Left forelimb (tissue), 1 donor: ENCODE results near the gene FCRL1.

Experiments used
- DNase-seq: peaks from one replicate; pipeline ENCODE4 v3.0.0-alpha.2; 2018; ENCODE audit warnings: low spot score

The FCRL1 gene

DNA sequence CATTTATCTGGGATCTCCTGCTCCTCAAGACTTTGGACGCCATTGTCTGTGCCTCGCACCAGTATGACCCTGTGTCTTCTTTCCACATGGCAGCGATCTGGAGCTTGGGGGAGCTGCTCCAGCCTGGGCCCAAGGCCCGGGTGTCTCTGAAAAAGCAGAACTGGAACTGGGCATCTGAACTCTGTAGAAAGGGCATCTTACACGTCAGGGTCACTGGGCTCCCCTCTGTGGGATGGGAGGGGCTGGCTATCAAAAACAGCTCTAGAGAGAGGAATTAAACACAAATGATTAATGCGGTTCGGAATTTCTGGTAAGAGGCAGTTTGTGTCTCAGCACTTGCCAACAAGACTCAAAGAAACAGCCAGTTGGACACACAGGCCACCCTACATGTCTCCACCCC is 16.1 kb downstream of the FCRL1 start:
- no peak for DNase-seq

DNA sequence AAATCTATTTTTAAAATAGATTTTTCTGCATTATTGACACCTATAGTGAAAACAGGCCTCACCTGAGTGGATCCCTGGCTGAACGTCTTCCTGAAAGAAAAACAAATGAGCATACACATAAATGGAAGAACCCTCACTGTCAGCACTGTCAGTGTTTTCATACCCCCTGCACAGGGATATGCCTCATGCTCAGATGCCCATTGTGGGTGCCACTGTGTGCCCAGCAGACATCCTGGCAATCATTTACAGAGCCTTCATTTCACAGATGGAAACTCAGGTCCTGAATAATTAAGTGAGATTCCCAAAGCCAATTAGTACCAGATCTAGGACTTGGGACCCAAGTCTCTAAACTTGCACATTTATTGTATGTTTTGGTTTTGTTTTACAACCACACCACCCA is 19.9 kb downstream of the FCRL1 start:
- DNase-seq, result no peak

DNA sequence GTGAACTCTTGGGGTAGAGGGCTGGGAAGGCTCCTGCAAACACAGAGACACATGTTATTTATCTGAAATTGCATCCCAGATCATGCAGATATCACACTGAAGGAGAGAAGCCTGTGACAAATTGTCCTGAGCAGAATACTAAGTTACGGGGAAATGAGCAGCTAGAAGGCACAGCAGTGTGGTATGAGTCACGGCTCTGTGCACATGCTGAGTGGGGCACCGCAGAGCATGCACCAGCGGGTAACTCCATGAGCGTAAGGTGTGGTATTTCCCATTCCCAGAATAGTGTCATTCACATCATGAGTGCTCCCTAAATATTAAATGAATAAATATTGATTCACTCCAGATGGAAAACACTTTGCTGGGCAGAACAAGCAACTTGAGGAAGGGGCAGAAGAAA is 21.7 kb downstream of the FCRL1 start:
- DNase-seq, result no peak

DNA sequence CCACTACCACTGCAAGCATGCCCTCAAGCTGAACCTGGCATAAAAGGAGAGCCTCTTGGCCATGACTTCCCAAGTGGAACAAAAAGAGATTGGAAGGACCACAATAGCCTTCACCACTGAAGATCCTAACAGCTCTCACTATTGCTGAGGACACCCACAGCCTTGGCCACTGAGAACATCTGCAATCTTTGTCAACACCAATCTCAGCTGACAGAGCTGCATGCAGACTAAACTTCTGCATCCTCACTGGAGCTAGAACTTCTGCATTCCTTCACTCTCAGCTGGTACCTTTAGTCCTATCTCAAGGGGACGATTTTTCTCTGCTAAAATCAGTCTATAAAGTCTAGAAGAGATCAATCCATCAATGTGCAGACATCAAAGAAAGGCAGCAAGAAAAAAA is 34.7 kb downstream of the FCRL1 start:
- DNase-seq, result no peak

DNA sequence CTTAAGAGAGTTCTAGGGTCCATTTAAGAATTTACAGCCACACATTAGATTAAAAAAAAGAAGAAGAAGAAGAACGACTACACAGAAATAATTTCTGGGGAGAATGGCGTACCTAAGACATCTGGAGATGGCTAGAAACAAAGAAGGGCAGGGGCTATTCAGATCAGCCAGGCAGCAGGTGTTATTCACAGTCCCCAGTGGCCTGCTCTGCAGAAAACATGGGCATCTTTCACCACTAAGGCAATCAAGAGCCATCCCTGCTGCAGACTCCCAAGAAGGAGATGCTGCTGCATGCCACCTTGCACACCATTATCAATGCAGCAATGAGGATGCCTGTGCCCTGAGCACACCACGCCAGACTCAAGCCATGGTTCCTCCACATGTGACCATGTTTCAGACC is 35.1 kb downstream of the FCRL1 start:
- no peak for DNase-seq

DNA sequence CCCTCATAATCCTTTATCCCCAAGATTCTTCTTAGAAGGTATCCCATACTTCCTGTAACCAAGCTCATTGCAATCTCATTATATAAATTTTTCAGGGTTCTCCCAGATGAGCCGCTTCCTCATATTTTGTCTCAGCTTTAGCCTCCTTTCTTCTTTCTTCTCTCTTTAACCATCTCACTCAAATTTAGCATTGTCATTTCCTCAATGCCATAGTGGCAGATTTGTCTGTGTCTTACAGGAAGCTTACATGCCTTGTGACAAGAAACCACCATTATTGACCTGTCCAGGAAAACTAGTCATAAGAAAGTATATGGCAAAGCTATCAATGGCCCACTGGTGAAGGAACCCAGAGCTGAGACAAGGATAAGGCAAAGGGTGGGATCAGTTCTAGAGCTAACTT is 37.0 kb downstream of the FCRL1 start:
- DNase-seq, result no peak

DNA sequence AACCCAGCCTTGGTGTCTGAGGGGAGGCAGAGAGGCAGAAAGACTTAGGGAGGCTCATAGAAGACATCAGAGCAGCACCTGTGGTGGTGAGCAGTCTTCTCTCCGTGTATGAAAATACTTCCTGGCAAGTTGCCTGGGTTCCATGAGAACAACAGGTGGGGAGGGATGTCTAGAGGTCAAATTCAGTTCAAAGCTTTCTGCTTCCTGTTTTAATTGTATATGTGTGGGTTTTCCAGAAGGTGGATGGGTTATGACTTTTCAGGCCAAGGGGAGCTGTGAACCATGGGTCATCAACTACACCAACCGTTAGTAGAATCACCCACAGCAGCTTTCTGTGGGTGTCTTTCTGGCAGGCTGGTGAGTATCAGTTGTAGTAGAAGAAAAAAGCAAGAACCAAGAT is 38.9 kb downstream of the FCRL1 start:
- no peak for DNase-seq

DNA sequence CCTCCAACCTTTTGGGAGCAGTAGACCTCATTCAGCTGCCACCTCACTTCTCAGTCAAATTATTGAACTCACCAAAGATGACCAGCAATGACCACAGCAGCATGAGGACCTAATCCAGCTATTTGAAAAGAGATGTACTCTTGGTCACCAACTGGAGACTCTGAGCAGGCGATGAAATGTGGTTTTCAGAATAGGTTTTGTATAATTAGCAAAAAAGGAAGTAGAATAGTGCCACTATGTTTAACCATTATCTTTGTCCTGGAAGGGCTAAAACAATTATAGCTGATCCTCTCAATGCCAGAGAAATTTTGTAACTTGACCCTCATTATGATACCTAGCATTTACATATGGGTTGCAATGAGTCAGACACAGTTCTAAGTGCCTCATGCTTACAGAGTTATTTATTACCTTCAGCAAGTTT is 42.9 kb downstream of the FCRL1 start, which contains the start of gene FCRL2:
TSS of gene FCRL2 (minus strand) at position 162 of the 421 bp plus-strand sequence. CDS start at position 103, 59 bp downstream.
- DNase-seq, result no peak

DNA sequence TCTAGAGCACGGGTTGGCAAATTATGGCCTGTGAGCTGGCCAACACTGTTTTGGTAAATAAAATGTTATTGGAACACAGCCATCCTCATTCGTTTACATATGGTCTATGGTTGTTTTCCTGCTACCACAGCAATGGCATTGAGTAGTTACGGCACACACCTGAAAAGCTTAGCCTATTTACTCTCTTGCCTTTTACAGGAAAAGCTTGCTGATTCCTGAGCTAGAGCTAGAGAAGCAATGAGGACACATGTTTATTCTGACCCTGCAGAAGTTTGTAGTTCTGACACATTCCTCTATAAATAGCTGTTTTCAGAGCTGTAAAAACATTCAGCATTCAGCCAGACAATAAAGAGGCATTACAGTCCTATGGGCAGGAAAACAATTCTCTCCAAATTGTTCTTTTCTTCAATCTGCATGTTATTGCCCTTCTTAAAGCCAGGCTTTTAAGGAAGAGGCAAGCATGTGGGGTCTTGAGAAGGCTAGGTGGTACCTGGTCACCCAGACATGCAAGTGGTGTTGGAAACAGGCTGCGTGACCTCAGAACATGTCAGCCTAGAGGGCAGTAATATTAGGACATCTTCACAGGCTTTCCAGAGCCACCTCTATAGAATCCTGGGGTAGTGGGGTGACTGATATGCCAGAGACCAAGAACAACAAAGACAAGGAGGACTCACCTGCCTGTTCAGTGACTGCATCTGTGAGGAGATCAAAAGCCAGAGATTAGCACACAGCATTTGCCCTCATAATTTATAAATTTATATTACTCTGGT is 44.6 kb downstream of the FCRL1 start:
- no peak for DNase-seq

DNA sequence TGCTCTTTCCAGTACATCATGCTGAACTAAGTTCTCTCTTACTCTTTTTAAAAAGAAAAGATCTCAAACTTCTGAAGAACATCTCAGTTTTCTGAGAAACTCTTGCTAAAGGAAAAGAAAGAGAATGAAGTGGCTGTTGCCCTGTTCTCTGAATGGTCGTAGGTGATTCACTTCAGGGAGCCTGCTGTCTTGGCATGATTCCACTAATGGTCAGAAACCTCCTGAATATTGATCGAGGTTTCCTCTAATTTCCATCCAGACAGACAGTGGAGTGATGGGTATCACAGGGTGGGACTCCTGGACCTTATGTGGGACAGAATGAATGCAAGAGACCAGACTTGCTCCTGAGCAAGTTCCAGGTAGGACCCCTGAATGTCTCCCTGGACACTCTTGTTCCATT is 45.5 kb downstream of the FCRL1 start:
- no peak for DNase-seq

DNA sequence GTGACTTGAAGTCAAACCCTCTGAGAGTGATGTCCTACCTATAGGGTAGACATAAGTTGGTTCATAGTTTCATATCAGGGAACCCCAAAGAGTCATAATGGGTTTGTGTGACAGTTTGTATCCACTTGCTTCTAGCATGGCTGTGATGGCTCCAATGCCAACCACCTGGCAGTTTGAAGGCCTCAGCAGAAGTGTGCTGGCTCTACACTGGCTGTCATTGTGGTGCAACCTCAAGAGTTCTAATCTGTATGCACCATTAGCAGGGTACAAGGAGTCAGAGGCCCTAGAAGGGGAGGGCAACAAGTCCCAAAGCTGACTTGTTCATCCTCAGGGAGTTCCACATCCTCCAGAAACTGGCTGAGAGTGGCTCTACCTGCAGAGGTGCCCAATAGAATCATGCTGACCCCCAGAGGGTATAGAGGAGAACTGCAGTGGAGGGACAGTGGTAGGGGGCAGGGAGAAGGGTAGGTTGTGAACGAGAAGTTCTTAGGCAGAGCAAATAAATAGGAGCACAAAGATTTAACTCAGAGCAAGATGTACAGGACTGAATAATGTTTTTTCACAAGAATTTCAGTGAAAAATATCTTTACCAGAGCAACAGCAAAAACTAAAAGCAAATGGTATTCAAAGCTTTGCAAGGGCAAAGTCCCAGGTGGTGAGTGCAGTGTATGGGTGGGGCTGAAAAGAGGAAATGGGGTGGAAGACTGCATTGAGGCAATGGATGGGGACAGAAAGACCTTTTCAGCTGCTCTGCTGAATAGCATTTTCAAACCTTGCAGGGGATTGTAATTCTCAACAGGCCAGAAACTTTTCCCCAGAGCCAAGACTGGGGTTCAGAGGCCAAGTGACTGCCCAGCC is 46.2 kb downstream of the FCRL1 start:
- no peak for DNase-seq

DNA sequence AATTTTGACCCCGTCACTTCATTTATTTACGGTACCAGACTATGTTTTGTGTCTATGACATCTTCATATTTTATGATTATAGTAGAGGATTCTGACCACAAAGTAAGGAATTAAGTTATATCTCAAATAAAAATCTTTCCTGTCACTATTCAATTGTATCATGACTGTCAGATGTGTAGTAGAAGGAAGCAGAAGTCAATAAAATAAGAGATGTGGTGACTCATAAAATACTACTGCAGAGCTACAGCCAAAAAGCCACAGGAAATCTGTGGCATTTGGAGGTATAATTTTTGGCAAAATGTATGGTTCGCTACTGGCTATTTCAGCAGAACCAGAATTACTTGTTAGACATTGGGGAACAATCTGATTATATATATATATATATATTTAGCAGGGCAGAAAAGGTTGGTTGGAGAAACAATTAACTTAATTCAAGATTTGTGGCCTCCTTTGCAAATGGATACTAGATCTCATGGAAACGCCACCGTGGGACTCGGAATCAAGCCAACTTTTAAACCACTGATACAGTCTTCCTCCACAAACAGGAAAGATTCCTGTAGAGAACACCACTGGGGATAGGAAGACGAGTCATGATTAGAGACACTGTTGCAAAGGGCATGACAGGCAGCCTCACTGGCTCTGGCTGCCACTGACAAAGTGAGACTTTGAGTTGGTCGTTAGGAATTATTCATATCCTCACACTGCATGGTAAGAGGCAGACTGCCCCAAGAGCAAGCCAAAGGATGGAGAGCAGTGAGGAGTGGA is 48.1 kb downstream of the FCRL1 start:
- DNase-seq, result no peak

DNA sequence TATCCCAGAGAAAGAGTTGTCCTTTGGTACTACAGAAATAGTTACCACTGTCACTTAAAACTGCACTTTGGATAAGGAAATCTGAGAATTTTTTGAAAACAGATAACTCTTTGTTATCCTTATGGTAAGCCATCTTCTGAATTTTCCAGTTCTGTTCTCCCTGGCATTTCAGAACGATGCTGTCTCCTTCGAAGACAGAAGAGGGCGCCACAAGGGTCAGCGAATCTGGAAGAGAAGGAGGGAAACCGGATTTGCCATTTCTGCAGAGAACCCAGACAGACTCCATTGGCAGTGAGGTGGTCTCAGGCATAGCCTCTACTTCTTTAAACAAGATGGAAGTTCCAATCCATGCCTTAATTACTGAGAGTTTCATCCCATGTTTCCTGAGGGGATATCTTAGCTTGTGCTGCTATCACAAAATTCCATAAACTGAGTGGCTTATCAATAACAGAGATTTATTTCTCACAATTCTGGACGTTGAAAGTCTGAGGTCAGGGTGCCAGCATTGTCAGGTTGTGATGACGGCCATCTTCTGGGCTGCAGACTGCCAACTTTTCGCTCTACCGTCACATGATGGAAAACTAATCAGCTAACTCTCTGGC is 49.4 kb downstream of the FCRL1 start:
- DNase-seq, result no peak

DNA sequence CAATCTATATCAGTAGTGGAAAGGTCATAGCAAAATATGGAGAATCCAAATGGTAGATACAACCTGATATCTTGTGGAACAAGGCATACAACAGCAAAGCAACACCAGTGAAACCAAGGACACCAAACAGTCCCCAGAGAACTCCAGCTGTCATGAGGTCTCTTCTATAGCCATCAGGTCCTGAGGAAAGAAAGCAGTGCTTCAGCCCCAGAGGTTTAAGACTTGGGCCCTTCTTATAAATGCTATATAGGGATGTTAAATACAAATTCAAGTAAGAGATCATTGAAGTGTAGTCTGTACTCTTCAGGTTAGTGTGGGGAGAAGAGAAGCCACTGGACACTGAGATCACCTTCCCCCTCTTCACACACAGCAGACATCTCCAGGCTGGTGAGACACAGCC is 53.1 kb downstream of the FCRL1 start:
- DNase-seq, result no peak

DNA sequence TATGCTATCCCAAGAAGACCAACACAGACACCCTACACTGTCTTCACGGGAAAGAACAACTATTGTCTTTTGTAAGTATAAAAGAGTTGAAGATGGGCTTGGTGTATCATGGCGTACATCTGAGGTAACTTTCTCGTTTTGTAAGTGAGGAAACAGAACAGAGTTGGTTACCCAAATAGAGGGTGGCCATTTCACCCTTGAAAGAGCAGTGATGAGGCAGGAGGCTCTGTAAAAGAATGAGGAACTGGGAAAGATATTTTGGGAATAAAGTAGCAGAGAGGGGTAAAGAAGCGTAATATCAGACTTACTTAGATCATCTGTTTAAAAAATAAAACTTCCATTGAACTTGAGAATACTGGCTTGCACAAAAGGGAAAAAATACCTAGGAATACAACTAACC is 61.9 kb downstream of the FCRL1 start:
- no peak for DNase-seq

DNA sequence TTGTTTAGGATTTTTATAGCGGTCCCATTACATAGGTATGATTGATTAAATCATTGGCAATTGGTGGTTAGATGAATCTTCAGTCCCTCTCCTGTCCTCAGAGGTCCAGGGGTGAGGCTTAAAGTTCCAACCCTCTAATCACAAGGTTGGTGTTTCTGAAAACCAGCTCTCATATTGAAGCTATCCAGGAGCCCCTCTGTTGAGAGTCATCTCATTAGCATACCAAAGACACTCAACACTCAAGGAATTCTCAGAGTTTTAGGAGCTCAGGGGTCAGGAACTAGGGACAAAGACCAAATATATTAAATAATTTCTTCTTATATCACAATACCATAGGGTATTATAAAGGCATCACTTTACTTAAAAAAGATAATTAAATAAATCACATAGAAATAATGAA is 66.3 kb downstream of the FCRL1 start:
- DNase-seq, result no peak

DNA sequence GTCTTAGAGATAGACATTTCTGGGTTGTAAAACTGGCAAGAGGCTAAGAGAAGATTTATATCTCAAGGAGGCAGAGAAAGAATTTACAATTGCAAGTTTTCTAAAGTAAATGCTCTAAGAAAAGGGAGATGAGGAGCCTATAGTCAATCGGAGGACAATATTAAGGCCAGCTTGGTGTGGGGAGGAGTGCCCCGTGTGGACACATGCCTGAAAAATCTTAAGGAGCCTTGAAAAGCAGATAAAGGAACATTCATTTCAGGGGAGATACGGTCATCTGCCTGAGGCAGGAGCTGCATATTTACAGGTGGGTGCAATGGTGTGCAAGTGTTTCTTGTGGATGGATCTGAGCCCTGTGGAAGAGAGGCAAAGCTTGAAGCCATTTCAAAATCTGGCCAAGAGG is 68.6 kb downstream of the FCRL1 start:
- DNase-seq, result no peak

DNA sequence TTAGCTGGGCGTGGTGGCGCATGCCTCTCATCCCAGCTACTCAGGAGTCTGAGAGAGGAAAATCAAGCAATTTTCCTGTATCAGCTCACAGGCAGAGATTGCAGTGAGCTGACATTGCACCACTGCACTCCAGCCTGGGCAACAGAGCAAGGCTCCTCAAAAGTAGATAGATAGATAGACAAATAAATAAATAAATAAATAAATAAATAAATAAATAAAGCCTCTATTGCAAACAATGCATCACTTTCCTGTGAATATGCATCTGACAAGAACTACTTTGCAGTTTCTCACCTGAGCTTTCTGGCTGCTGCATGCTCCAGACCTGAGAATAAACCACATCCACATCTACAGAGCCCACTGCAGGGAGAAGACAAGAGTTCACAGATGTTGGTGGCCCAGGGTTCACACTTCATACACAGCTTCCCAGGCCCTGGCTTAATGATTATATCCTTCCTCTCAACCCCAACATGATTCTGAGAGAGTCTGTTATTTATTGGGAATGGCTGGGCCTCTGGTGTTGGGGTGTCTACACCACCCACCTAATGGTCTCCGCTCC is 71.6 kb downstream of the FCRL1 start:
- DNase-seq, result no peak
